ENCODE measurements around the gene SLC19A1. TPM values are rescaled to one million over a fixed set of nuclear protein-coding genes. Genes with fewer than 3 reads are reported as not detected.

Gene SLC19A1
- total RNA-seq, 3 donors from 2014 or later = 12.6 to 22.8 (median 12.7) TPM

DNA sequence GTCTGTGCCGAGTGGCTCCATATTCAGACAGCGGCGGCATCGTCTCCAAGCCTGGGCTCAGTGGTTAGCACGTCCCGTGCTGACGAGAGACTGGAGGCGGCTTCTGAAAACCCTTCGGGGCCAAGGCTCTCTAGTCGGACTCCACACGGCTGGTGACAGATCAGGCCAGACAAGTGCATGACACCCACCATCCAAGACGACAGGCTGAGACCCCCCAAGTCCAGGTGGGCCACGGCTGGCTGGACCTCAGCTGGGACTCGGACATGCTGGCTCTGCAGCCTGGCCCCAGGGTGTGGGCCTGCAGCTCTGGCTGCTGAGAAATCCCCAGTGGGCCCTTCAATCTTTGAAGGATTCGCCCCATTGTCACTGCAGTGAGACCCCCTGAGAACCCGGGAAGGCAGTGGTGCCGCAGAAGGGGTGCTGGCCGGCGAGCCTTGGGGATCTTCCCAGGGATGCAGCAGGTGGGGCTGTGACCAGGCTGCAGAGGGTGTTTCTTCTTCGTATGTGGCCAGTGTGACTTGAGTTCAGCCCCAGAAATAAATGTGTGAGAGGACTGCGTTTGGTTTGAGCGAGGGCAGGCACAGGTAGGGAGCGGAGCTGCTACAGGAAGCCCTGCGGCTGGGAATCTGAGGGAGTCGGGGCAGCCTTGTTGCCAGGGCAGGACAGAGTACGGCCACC lies 15.9 kb upstream of the SLC19A1 start:
- Histone ChIP-seq H3K4me1 (ENCODE audit: low read depth) (no peaks in the 10 kb centered on the region), H3K9me3 (no peaks in the 10 kb centered on the region), H3K36me3 (ENCODE audit: low read depth) (no peaks in the 10 kb centered on the region), H3K4me3 (no peak overlapping the region)
- TF ChIP-seq, protein P1, sequence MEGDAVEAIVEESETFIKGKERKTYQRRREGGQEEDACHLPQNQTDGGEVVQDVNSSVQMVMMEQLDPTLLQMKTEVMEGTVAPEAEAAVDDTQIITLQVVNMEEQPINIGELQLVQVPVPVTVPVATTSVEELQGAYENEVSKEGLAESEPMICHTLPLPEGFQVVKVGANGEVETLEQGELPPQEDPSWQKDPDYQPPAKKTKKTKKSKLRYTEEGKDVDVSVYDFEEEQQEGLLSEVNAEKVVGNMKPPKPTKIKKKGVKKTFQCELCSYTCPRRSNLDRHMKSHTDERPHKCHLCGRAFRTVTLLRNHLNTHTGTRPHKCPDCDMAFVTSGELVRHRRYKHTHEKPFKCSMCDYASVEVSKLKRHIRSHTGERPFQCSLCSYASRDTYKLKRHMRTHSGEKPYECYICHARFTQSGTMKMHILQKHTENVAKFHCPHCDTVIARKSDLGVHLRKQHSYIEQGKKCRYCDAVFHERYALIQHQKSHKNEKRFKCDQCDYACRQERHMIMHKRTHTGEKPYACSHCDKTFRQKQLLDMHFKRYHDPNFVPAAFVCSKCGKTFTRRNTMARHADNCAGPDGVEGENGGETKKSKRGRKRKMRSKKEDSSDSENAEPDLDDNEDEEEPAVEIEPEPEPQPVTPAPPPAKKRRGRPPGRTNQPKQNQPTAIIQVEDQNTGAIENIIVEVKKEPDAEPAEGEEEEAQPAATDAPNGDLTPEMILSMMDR (IDR thresholded peaks at IDR 0.05) = no peak
- DNase-seq (no peak), ATAC-seq (no peak)
- intact Hi-C loops (cut with DNase I, micrococcal nuclease) = loop anchor here in 1 of 2 donors (5.0 to 10.0 kb wide), 2 partner anchors 39 to 267 kb away; no protein-coding TSS in a partner anchor

GRCh38 chr21:45557616-45558043 lies 15.4 kb upstream of the SLC19A1 start:
- TF ChIP-seq, protein P1 (IDR thresholded peaks at IDR 0.05) = no peak
- H3K9me3 ChIP-seq = no peaks in the 10 kb centered on the region
- H3K36me3 ChIP-seq (ENCODE audit: low read depth) = no peaks in the 10 kb centered on the region
- DNase-seq (no peak), ATAC-seq (no peak)
- intact Hi-C loops (cut with DNase I, micrococcal nuclease) = loop anchor here in 1 of 2 donors (5.0 to 10.0 kb wide), 2 partner anchors 40 to 267 kb away; no protein-coding TSS in a partner anchor
- H3K4me1 ChIP-seq (ENCODE audit: low read depth) = no peaks in the 10 kb centered on the region
- no peak overlapping the region for H3K4me3 ChIP-seq

DNA sequence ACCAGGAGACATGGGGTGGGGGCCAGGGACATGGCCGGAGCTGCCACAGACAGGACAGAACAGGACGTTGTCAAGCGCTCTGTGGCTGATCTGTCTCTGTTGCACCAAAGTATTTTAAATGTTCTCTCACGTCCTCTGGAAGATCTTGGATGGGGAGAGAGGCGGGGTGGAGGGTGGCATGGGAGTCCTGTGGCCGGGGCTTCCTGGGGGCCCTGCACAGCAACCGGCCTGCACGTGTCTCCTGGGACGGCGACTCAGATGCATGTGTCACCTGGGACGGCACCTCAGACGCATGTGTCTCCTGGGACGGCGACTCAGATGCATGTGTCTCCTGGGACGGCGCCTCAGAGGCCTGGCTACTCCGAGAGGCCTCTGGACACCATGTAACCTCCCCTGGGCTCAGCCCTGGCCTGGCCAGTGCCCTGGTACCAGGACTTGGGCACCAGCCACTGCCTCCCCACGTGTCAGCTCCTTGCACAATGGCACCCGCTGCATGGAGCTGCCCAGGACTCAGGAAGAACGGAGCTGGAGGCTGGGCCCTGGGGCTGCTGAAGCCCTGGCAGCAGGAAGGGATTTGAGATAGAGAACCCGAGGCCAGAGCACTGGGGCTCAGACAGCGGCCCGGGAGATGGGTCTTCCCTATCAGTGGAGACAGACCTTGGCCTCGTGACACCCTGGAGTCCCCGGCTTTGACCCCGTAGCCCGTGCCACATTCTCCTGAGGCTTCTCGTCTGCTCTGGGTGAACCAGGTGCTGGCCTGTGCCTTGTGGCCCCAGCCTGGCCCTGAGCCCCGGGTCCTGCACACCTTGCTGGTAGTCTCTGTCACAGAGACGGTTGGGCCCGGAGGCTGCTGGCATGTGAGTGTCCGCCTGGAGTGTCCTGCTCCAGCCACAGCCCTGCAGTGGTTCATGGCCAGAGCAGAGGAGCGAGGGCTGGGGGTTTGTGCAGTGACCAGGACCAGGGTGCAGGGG lies 14.7 kb upstream of the SLC19A1 start:
- Histone ChIP-seq H3K36me3 (ENCODE audit: low read depth) (no peaks in the 10 kb centered on the region), H3K9me3 (no peaks in the 10 kb centered on the region), H3K4me3 (no peak overlapping the region), H3K4me1 (ENCODE audit: low read depth) (no peaks in the 10 kb centered on the region)
- no peak for ATAC-seq
- TF ChIP-seq, protein P1 (IDR thresholded peaks at IDR 0.05) = no peak
- intact Hi-C loops (cut with DNase I, micrococcal nuclease) = loop anchor here in 1 of 2 donors (5.0 to 10.0 kb wide), 2 partner anchors 40 to 268 kb away; no protein-coding TSS in a partner anchor
- peak in 1 of 3 donors; percentile 56 for DNase-seq

DNA sequence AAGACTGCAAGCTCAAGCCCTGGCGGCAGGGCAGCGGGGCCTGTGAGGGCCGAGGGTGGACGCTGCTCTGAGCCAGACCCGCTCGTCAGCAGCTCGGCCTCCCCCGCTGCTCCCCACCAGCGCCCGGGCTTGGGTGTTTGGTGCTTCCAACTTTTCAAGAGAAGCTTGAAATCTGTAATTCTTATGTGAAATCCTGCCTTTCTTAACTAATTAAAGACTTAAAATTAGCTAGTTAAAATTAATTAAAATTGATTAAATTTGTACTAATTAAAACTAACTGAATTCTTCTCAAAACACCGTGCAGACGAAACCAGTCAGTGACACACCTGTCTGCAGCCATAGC lies 14.0 kb upstream of the SLC19A1 start:
- no peak for DNase-seq
- H3K36me3 ChIP-seq (ENCODE audit: low read depth) = no peaks in the 10 kb centered on the region
- ATAC-seq = no peak
- TF ChIP-seq, protein P1 (IDR thresholded peaks at IDR 0.05) = no peak
- H3K4me3 ChIP-seq = no peak overlapping the region
- intact Hi-C loops (cut with DNase I, micrococcal nuclease) = loop anchor here in 1 of 2 donors (5.0 to 10.0 kb wide), 2 partner anchors 41 to 269 kb away; no protein-coding TSS in a partner anchor
- H3K9me3 ChIP-seq = no peaks in the 10 kb centered on the region
- no peaks in the 10 kb centered on the region for H3K4me1 ChIP-seq (ENCODE audit: low read depth)

- no peaks in the 10 kb centered on the region for H3K9me3 ChIP-seq
- no peaks in the 10 kb centered on the region for H3K4me1 ChIP-seq (ENCODE audit: low read depth)
- H3K36me3 ChIP-seq (ENCODE audit: low read depth) = no peaks in the 10 kb centered on the region
- ATAC-seq (peak; percentile 87), DNase-seq (peak; percentile 85 to 91 (median 86))
- no peak overlapping the region for H3K4me3 ChIP-seq
- TF ChIP-seq, protein P1 (IDR thresholded peaks at IDR 0.05) = peak; percentile 69
- intact Hi-C loops (cut with DNase I, micrococcal nuclease) = loop anchor here in 1 of 2 donors (5.0 to 10.0 kb wide), 2 partner anchors 42 to 269 kb away; no protein-coding TSS in a partner anchor
Observed at GRCh38 chr21:45555557-45556301, 13.5 kb upstream of the SLC19A1 start.

Data from mucosa of descending colon (tissue), 3 donors.